Endodermal cell (in vitro differentiated cells): ENCODE measurements around the gene PLEKHB2. TPM values are rescaled to one million over a fixed set of nuclear protein-coding genes. Genes with fewer than 3 reads are reported as not detected.

Source experiments
- total RNA-seq, 2 donors: library from RNA; stranded (reverse); fragmentation: NEBNext Ultra II Directional in 1 of 2; extraction: Animal tissue kit (Norgen Biotek cat#: 25700) in 1 of 2; gene quantifications; 2 replicates in 1 of 2; 3 replicates in 1 of 2; pipeline ENCODE4 v1.2.1, GENCODE V29; 2021

Gene PLEKHB2
- total RNA-seq, 2 donors from 2014 or later: 66.7 to 68.6 TPM

Other genes starting within 250 kb of the PLEKHB2 start
- 10 to 100 TPM; 77.5 to 77.6 TPM for gene FAM168B, start 11.9 kb upstream of the PLEKHB2 start, total RNA-seq
- 1 to 10 TPM in 1 of 2 donors, under 1 TPM in 1; 0.35 to 2.3 TPM for gene POTEE, start 104.2 kb downstream of the PLEKHB2 start, total RNA-seq